Measurements from ENCODE around the gene LRP1B.

The LRP1B gene

DNA sequence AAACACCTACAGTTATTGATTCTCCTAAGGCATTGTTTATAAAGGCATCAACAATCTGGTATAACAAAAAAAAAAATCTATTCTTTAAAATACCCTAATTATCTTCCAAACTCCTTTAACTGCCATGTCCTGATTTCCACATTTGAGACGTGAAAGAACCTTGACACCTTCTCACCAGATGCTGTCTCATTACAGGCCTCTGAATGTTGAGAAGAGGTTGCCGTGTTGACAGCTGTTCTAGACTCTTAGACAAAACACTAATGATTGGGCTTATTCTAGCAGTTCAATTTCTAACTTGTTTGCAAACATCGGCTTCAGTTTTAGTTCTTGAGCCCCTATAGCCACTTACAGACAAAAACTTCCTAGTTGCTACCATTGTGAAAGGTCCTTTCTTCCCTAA is 988.8 kb downstream of the LRP1B start:
- TF ChIP-seq, protein P1, sequence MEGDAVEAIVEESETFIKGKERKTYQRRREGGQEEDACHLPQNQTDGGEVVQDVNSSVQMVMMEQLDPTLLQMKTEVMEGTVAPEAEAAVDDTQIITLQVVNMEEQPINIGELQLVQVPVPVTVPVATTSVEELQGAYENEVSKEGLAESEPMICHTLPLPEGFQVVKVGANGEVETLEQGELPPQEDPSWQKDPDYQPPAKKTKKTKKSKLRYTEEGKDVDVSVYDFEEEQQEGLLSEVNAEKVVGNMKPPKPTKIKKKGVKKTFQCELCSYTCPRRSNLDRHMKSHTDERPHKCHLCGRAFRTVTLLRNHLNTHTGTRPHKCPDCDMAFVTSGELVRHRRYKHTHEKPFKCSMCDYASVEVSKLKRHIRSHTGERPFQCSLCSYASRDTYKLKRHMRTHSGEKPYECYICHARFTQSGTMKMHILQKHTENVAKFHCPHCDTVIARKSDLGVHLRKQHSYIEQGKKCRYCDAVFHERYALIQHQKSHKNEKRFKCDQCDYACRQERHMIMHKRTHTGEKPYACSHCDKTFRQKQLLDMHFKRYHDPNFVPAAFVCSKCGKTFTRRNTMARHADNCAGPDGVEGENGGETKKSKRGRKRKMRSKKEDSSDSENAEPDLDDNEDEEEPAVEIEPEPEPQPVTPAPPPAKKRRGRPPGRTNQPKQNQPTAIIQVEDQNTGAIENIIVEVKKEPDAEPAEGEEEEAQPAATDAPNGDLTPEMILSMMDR (IDR thresholded peaks at IDR 0.05; ENCODE audit: control extremely low read depth, extremely low read depth, low read depth, missing control alignments): no peak
- ChIA-PET CTCF (no interaction called here), POLR2A (no interaction called here)
- no peak for DNase-seq (ENCODE audit: extremely low spot score)

DNA sequence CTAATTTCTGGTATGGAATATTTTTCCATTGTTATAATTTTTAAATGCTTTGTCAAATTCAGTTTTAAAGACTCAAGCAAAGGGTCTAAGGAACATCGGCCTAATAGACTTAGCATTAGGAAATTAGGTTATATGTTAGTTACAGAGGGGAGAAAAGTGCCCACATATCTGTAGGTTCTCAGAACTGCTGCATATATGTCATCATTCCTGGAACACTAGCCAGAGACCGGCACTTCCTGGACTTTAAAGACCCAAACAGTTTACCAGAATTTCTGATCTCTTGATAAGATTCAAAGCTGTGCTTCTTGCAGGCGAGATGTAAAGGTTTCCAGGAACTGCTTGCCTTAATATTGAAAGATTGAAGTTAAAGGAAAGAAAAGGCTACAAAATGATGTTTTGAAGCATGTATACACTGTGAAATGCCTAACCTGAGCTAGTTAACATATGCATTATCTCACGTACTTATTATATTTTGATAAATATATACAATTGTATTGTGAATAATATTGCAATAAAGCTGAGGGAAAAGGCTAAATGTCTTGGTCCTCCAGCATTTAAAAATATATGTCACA is 993.6 kb downstream of the LRP1B start:
- no peak for DNase-seq (ENCODE audit: extremely low spot score)
- CTCF ChIA-PET: no interaction called here
- POLR2A ChIA-PET: no interaction called here
- TF ChIP-seq, protein P1 (IDR thresholded peaks at IDR 0.05; ENCODE audit: control extremely low read depth, extremely low read depth, low read depth, missing control alignments): no peak

DNA sequence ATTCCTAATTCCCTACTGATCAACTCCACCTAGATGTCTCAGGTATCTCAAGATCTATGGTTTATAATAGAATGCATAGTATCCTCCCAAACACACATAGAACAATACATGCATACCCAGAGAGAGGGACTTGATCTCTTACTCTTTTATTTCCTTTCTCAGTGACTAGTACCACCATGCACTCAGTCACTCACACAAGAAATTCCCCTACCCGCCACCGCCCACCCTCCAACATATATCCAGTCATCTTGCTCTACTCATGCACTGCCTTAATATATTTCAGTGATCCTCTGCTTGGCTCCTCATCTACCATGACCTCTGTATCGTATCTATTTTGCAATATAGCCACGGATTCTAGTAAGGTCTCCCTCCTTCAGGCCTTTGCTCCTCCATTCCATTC is 996.9 kb downstream of the LRP1B start:
- CTCF ChIA-PET: interaction anchor here (1.2 kb wide), 1 partner anchor 11 kb away, joined by 3 read pairs; no protein-coding TSS in a partner anchor
- no peak for DNase-seq (ENCODE audit: extremely low spot score)
- TF ChIP-seq, protein P1 (IDR thresholded peaks at IDR 0.05; ENCODE audit: control extremely low read depth, extremely low read depth, low read depth, missing control alignments): no peak
- POLR2A ChIA-PET: no interaction called here

DNA sequence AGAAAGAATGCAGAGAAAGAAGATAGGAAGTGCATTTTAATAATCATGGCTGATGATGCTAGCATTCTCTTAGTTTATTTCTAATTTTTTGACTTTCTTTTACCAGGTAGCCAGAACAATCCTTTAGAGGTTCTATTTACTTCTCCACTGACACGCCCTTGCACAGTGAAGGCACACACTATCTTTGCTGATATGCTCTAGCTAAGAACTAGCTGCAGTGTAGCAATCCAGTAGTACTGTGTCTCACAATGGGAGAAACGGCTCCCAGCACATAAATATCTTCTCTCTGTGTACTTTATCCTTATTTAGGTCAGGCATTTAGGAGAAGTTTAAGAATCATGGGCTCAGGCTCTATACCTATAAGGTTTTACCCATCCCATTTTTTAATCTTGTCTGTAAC is 1005.4 kb downstream of the LRP1B start:
- ChIA-PET CTCF (no interaction called here), POLR2A (no interaction called here)
- TF ChIP-seq, protein P1 (IDR thresholded peaks at IDR 0.05; ENCODE audit: control extremely low read depth, extremely low read depth, low read depth, missing control alignments): no peak
- no peak for DNase-seq (ENCODE audit: extremely low spot score)

DNA sequence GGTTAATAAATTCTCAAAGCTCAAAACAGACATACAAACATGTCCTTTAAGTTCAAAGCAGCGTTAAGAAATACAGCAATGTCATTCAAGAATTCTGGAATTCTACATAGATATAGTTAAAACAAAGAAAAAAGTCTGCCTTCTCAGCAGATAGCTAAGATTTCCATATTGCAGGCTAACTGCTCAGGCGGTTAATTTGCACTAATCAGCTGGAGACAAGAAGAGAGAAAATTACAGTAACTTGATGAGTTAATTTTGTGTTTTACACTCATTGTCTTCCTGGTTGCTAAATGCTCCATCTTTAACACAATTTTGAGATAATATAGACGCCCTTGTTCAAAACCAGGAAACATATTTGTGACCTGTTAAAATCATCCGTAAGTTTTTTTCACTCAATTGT is 1012.0 kb downstream of the LRP1B start:
- CTCF ChIA-PET: no interaction called here
- TF ChIP-seq, protein P1 (IDR thresholded peaks at IDR 0.05; ENCODE audit: control extremely low read depth, extremely low read depth, low read depth, missing control alignments): no peak
- DNase-seq (ENCODE audit: extremely low spot score): no peak
- POLR2A ChIA-PET: no interaction called here

DNA sequence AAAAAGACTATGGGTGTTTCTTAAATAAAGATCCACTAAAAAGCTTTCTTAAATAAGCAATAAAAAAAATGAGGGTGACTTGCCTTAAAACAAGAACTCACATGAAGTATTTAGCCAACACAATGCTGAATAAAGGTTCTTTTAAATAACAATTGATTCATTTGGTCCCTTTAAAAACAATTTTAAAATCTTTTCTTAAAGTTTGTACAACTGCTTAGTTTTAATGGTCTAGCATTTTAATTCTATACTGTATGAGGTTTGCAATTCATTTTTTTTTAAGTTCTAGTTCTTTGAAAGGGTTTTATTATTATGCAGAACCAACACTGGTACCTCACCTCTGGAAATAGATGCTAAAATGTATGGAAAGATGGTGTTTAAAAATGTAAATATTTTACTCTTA is 1017.5 kb downstream of the LRP1B start:
- TF ChIP-seq, protein P1 (IDR thresholded peaks at IDR 0.05; ENCODE audit: control extremely low read depth, extremely low read depth, low read depth, missing control alignments): no peak
- ChIA-PET POLR2A (no interaction called here), CTCF (interaction anchor here (1.4 kb wide), 1 partner anchor 14 kb away, joined by 3 read pairs; no protein-coding TSS in a partner anchor)
- DNase-seq (ENCODE audit: extremely low spot score): no peak

Measured in GM10248 (cell line).